SK-N-SH treated with all-trans-retinoic acid at 6 μM for 48 hours (cell line): ENCODE measurements around the gene FAM241B.

ENCODE experiments used
- ATAC-seq: fragments of 200-7000 bp; cut with Tn5 transposase; 3 replicates; pipeline ENCODE4 v1.9.1; 2020; ENCODE audit warnings: mild to moderate bottlenecking, moderate library complexity
- ARNTL ChIP-seq: fragments of 450-650 bp; formaldehyde crosslinking; IDR thresholded peaks from 2 replicates; pipeline ENCODE4 v1.5.0; 2020; ENCODE audit warnings: low read depth, mild to moderate bottlenecking, moderate library complexity, borderline replicate concordance
- BACH2 ChIP-seq: fragments of 250-450 bp; sonication (Bioruptor Pico); IDR thresholded peaks from 2 replicates; pipeline ENCODE4 v1.9.0; 2021; ENCODE audit warnings: mild to moderate bottlenecking, borderline replicate concordance
- CSDC2 ChIP-seq: fragments of 250-450 bp; sonication (Bioruptor Pico); IDR thresholded peaks from 2 replicates; pipeline ENCODE4 v1.5.0; 2020; ENCODE audit warnings: mild to moderate bottlenecking, moderate library complexity
- ESRRG ChIP-seq: fragments of 250-450 bp; sonication (Bioruptor Pico); IDR thresholded peaks from 2 replicates; pipeline ENCODE4 v1.6.1; 2021; ENCODE audit warnings: mild to moderate bottlenecking
- ISL1 ChIP-seq: fragments of 250-450 bp; sonication (Bioruptor Pico); IDR thresholded peaks from 2 replicates; pipeline ENCODE4 v2.1.2; 2022; ENCODE audit warnings: mild to moderate bottlenecking, moderate library complexity
- PPARA ChIP-seq: fragments of 250-450 bp; sonication (Bioruptor Pico); IDR thresholded peaks from 2 replicates; pipeline ENCODE4 v1.5.0; 2020; ENCODE audit warnings: mild to moderate bottlenecking, borderline replicate concordance
- RARB ChIP-seq: fragments of 250-450 bp; sonication (Bioruptor Pico); IDR thresholded peaks from 2 replicates; pipeline ENCODE4 v1.8.0; 2021; ENCODE audit warnings: mild to moderate bottlenecking, moderate library complexity
- TOX ChIP-seq: fragments of 250-450 bp; sonication (Bioruptor Pico); IDR thresholded peaks from 2 replicates; pipeline ENCODE4 v1.8.0; 2021; ENCODE audit warnings: mild to moderate bottlenecking, moderate library complexity, borderline replicate concordance
- ZC3H10 ChIP-seq: fragments of 250-450 bp; sonication (Bioruptor Pico); IDR thresholded peaks from 2 replicates; pipeline ENCODE4 v1.5.1; 2021; ENCODE audit warnings: mild to moderate bottlenecking, moderate library complexity
- ZFP3 ChIP-seq: fragments of 250-450 bp; sonication (Bioruptor Pico); IDR thresholded peaks from 2 replicates; pipeline ENCODE4 v1.5.0; 2020; ENCODE audit warnings: mild to moderate bottlenecking, moderate library complexity
- ZFP30 ChIP-seq: fragments of 450-650 bp; formaldehyde crosslinking; IDR thresholded peaks from 2 replicates; pipeline ENCODE4 v1.5.0; 2022; ENCODE audit warnings: mild to moderate bottlenecking, moderate library complexity
- ZNF565 ChIP-seq: fragments of 450-650 bp; formaldehyde crosslinking; conservative IDR thresholded peaks from 2 replicates; pipeline ENCODE4 v1.5.0; 2020; ENCODE audit warnings: low read depth, mild to moderate bottlenecking, moderate library complexity
- ZNF70 ChIP-seq: fragments of 450-650 bp; formaldehyde crosslinking; IDR thresholded peaks from 2 replicates; pipeline ENCODE4 v1.5.0; 2020; ENCODE audit warnings: mild to moderate bottlenecking, moderate library complexity
- TF ChIP-seq, protein P1 (sequence below): fragments of 250-450 bp; sonication (Bioruptor Pico); IDR thresholded peaks from 2 replicates; pipeline ENCODE4 v1.5.1; 2021; ENCODE audit warnings: mild to moderate bottlenecking, moderate library complexity
- TF ChIP-seq, protein P2 (sequence below): fragments of 250-450 bp; sonication (Bioruptor Pico); IDR thresholded peaks from 2 replicates; pipeline ENCODE4 v1.5.1; 2020; ENCODE audit warnings: low read depth, mild to moderate bottlenecking, moderate library complexity
- TF ChIP-seq, protein P3 (sequence below): fragments of 250-450 bp; sonication (Bioruptor Pico); IDR thresholded peaks from 2 replicates; pipeline ENCODE4 v1.5.0; 2020; ENCODE audit warnings: mild to moderate bottlenecking, moderate library complexity
- TF ChIP-seq, protein P4 (sequence below): fragments of 250-450 bp; sonication (Bioruptor Pico); IDR thresholded peaks from 2 replicates; pipeline ENCODE4 v1.8.0; 2020; ENCODE audit warnings: mild to moderate bottlenecking, moderate library complexity, borderline replicate concordance
- TF ChIP-seq, protein P5 (sequence below): fragments of 250-450 bp; sonication (Bioruptor Pico); IDR thresholded peaks from 2 replicates; pipeline ENCODE4 v1.8.0; 2021; ENCODE audit warnings: low read depth, mild to moderate bottlenecking, moderate library complexity, borderline replicate concordance

Gene FAM241B

DNA sequence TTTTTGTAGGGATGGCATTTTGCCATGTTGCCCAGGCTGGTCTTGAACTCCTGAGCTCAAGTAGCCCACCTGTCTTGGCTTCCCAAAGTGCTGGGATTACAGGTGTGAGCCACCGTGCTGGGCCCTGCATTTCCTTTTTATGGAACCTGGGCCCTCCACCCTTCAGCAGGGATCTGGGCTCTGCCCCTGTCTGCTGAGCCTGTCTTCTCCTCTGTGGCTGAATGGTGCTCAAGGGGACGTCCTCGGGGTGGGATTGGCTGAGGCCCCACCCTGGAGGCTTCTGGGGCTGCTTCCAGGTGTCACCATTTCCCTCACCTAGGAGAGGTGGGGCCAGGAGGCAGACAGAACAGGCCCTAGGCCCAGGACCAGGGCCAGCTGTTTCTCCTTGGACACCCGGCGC lies 18.4 kb downstream of the FAM241B start (continued):
- TF ChIP-seq, protein P1, sequence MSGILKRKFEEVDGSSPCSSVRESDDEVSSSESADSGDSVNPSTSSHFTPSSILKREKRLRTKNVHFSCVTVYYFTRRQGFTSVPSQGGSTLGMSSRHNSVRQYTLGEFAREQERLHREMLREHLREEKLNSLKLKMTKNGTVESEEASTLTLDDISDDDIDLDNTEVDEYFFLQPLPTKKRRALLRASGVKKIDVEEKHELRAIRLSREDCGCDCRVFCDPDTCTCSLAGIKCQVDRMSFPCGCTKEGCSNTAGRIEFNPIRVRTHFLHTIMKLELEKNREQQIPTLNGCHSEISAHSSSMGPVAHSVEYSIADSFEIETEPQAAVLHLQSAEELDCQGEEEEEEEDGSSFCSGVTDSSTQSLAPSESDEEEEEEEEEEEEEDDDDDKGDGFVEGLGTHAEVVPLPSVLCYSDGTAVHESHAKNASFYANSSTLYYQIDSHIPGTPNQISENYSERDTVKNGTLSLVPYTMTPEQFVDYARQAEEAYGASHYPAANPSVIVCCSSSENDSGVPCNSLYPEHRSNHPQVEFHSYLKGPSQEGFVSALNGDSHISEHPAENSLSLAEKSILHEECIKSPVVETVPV (CRISPR knock-in tag): no peak

DNA sequence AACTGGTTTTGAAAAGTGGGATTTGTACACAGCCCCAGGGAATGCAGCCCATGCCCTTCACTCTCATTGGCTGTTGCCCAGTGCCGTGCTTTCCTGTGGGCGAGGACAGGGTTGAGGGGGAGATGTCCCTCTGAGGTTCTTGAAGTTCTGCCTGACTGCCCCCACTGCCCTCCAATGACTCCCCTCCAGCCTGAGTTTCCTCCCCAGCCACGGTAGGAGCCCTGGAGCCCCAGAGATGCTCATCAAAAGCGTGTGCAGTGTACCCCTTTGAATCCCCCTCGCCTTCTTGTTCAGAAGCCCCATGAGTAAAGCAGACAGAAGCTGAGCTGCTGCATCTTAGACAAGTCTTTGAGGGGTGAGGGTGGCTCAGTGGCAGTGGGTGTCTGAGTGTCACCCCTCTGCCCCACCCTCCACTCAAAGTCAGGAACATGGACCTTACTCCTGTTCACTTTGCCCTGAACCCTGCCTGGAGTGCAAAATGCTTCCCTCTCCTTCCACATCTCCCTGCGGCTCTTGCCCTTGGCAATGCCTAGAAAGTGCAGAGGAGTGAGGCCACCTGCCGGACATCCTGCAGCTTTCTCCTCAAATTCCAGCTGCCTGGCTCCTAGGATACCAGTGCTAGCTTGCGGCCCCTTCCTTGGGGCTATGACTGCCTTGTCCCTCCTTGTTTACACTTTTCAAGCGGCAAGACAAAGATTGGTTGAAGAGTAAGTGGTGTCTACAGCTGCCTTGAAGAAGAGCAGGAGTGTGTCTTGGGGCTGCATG lies 19.9 kb downstream of the FAM241B start:
- no peak for ATAC-seq
- TF ChIP-seq BACH2 (CRISPR knock-in tag): no peak
- TF ChIP-seq, protein P2, sequence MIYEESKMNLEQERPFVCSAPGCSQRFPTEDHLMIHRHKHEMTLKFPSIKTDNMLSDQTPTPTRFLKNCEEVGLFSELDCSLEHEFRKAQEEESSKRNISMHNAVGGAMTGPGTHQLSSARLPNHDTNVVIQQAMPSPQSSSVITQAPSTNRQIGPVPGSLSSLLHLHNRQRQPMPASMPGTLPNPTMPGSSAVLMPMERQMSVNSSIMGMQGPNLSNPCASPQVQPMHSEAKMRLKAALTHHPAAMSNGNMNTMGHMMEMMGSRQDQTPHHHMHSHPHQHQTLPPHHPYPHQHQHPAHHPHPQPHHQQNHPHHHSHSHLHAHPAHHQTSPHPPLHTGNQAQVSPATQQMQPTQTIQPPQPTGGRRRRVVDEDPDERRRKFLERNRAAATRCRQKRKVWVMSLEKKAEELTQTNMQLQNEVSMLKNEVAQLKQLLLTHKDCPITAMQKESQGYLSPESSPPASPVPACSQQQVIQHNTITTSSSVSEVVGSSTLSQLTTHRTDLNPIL (CRISPR knock-in tag): no peak
- TF ChIP-seq, protein P1 (CRISPR knock-in tag): no peak
- TF ChIP-seq ESRRG (CRISPR knock-in tag): no peak
- TF ChIP-seq ZC3H10: no peak
- no peak for TF ChIP-seq ZFP3 (CRISPR knock-in tag)
- no peak for TF ChIP-seq ZNF565 (CRISPR knock-in tag)
- TF ChIP-seq, protein P3, sequence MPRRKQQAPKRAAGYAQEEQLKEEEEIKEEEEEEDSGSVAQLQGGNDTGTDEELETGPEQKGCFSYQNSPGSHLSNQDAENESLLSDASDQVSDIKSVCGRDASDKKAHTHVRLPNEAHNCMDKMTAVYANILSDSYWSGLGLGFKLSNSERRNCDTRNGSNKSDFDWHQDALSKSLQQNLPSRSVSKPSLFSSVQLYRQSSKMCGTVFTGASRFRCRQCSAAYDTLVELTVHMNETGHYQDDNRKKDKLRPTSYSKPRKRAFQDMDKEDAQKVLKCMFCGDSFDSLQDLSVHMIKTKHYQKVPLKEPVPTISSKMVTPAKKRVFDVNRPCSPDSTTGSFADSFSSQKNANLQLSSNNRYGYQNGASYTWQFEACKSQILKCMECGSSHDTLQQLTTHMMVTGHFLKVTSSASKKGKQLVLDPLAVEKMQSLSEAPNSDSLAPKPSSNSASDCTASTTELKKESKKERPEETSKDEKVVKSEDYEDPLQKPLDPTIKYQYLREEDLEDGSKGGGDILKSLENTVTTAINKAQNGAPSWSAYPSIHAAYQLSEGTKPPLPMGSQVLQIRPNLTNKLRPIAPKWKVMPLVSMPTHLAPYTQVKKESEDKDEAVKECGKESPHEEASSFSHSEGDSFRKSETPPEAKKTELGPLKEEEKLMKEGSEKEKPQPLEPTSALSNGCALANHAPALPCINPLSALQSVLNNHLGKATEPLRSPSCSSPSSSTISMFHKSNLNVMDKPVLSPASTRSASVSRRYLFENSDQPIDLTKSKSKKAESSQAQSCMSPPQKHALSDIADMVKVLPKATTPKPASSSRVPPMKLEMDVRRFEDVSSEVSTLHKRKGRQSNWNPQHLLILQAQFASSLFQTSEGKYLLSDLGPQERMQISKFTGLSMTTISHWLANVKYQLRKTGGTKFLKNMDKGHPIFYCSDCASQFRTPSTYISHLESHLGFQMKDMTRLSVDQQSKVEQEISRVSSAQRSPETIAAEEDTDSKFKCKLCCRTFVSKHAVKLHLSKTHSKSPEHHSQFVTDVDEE (CRISPR knock-in tag): no peak
- no peak for TF ChIP-seq TOX
- TF ChIP-seq PPARA (CRISPR knock-in tag): no peak
- TF ChIP-seq ISL1 (CRISPR knock-in tag): no peak
- TF ChIP-seq, protein P4, sequence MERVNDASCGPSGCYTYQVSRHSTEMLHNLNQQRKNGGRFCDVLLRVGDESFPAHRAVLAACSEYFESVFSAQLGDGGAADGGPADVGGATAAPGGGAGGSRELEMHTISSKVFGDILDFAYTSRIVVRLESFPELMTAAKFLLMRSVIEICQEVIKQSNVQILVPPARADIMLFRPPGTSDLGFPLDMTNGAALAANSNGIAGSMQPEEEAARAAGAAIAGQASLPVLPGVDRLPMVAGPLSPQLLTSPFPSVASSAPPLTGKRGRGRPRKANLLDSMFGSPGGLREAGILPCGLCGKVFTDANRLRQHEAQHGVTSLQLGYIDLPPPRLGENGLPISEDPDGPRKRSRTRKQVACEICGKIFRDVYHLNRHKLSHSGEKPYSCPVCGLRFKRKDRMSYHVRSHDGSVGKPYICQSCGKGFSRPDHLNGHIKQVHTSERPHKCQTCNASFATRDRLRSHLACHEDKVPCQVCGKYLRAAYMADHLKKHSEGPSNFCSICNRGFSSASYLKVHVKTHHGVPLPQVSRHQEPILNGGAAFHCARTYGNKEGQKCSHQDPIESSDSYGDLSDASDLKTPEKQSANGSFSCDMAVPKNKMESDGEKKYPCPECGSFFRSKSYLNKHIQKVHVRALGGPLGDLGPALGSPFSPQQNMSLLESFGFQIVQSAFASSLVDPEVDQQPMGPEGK (CRISPR knock-in tag): no peak
- TF ChIP-seq RARB (CRISPR knock-in tag): no peak
- TF ChIP-seq CSDC2 (CRISPR knock-in tag): no peak
- TF ChIP-seq ZFP30 (CRISPR knock-in tag): no peak
- TF ChIP-seq, protein P5, sequence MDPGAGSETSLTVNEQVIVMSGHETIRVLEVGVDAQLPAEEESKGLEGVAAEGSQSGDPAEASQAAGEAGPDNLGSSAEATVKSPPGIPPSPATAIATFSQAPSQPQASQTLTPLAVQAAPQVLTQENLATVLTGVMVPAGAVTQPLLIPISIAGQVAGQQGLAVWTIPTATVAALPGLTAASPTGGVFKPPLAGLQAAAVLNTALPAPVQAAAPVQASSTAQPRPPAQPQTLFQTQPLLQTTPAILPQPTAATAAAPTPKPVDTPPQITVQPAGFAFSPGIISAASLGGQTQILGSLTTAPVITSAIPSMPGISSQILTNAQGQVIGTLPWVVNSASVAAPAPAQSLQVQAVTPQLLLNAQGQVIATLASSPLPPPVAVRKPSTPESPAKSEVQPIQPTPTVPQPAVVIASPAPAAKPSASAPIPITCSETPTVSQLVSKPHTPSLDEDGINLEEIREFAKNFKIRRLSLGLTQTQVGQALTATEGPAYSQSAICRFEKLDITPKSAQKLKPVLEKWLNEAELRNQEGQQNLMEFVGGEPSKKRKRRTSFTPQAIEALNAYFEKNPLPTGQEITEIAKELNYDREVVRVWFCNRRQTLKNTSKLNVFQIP (CRISPR knock-in tag): no peak
- no peak for TF ChIP-seq ARNTL (CRISPR knock-in tag)
- TF ChIP-seq ZNF70 (CRISPR knock-in tag): no peak
